ENCODE results near the gene COPG2. TPM values are rescaled to one million over a fixed set of nuclear protein-coding genes. Genes with fewer than 3 reads are reported as not detected.
"Not testable (repeated sequence)": the region's sequence is repeated elsewhere in the genome, so short reads cannot be mapped to it uniquely, and the experiment has no call there.

COPG2 gene
- total RNA-seq, 4 donors from 2014 or later: 11.7 to 15.6 (median 13.1) TPM

DNA sequence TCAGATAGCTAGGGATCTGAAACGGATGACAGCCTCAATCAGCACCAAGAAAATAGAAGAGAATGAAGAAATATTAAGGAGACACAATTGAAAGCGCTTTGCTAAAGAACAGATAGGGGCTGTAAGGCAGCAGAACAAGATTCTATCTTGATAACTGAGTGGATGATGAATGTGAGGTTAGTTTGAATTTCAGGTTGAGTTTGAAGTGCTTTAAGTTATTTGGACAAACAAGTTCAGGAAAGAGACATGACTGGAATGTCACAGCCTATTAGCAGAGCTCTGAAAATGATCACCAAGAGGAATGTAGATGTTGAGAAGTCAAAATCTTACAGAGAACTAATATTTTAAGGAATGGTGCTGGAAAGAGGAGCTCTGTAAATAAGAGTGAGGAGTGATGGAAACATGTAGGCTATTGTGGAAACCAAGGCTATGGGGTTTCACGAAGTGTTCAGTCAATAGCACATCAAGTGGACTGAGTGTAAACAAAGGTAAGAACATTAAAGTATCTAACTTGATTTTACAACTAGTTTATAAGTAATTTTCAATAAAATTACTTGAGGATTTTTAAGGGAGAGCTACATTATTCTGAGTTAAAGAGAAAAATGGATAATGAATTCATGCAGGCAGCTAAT is 115.0 kb downstream of the COPG2 start:
- Histone ChIP-seq H3K4me3 (no peak overlapping the region), H3K4me1 (no peaks in the 10 kb centered on the region), H3K27me3 (no peaks in the 10 kb centered on the region), H3K27ac (no peak overlapping the region), H3K9me3 (no peaks in the 10 kb centered on the region), H3K36me3 (peaks cover 0 to 49% of the 10 kb centered on the region in 2 donors)
- ATAC-seq: no peak
- WGBS, 2 donors (ENCODE audit: low coverage in 1 of 2): 87 to 95% methylated on average over 3 of the region's 3 CpGs
- TF ChIP-seq, protein P1, sequence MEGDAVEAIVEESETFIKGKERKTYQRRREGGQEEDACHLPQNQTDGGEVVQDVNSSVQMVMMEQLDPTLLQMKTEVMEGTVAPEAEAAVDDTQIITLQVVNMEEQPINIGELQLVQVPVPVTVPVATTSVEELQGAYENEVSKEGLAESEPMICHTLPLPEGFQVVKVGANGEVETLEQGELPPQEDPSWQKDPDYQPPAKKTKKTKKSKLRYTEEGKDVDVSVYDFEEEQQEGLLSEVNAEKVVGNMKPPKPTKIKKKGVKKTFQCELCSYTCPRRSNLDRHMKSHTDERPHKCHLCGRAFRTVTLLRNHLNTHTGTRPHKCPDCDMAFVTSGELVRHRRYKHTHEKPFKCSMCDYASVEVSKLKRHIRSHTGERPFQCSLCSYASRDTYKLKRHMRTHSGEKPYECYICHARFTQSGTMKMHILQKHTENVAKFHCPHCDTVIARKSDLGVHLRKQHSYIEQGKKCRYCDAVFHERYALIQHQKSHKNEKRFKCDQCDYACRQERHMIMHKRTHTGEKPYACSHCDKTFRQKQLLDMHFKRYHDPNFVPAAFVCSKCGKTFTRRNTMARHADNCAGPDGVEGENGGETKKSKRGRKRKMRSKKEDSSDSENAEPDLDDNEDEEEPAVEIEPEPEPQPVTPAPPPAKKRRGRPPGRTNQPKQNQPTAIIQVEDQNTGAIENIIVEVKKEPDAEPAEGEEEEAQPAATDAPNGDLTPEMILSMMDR (IDR thresholded peaks at IDR 0.05): no peak
- TF ChIP-seq POLR2AphosphoS5 (IDR thresholded peaks at IDR 0.05) (no peak), EP300 (IDR thresholded peaks at IDR 0.05) (no peak), POLR2A (IDR thresholded peaks at IDR 0.05) (no peak)

DNA sequence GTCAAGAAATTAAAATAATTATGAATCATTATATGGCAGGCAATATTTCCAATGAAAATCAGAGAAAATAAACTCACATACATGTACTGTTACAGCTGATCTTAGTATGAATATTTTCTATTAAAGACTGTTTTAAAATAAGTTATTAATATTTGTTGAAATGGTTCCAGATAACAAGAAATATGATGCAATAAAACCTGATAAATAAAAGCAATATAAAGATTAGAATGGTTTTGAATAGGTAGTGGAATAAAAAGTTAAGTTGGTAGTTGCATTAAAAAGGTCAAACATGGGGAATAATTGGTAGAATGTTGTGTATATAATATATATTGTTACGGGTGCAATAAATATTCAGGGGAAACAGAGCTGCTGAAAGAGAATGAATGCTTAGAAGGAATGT is 124.2 kb downstream of the COPG2 start:
- no peak for ATAC-seq
- 90 to 100% methylated on average over 1 of the region's 1 CpG for WGBS, 2 donors (ENCODE audit: low coverage in 1 of 2)
- no peaks in the 10 kb centered on the region for H3K4me1 ChIP-seq
- H3K27me3 ChIP-seq: no peaks in the 10 kb centered on the region
- TF ChIP-seq POLR2A (IDR thresholded peaks at IDR 0.05) (no peak), POLR2AphosphoS5 (IDR thresholded peaks at IDR 0.05) (no peak), EP300 (IDR thresholded peaks at IDR 0.05) (no peak)
- TF ChIP-seq, protein P1 (IDR thresholded peaks at IDR 0.05): no peak
- H3K4me3 ChIP-seq: no peak overlapping the region
- H3K27ac ChIP-seq: no peak overlapping the region
- H3K9me3 ChIP-seq: no peaks in the 10 kb centered on the region
- peaks cover 0 to 64% of the 10 kb centered on the region in 2 donors for H3K36me3 ChIP-seq

DNA sequence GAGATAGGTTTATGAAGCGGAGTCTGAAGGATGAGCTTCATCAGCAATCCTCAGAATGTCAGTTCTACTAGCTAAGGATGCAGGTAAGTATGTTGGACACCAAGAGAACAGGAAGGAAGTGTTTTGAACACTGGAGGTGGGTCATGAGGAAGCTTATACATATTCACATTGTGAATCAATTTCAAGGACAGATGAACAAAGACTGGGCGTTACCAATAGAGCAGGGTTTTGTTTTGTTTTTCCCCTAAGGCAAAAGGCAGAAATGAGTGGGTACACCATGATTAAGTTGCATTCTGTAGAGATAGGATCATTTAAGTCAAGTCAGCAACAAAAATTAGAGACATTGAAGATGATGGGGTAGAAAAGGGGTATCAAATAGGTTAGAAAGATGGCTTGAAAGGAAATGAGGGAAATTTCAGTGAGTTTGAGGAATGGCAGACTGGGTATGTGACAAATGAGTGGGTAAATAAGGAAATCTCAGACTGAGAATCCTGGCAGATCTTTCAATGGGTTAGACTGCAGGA is 125.0 kb downstream of the COPG2 start:
- no peak for ATAC-seq

DNA sequence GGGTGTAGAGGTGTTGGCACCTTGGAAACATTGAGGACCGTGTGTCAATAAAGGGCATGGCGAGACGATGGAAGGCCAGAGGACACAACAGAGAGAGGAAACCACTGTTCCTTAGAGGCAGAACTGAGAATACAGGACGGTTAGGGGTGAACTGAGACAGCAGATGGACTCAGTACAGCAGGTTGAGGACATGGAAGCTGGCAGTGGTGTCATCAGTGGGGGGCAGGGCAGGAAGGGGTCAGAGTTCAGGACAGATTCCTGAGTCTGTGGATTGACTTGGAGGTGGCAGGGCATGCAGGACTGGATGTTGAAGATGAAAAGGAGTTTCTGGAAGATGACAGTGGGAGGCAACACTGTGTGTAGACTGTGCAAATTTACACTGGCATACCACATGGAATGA is 126.3 kb downstream of the COPG2 start:
- WGBS, 2 donors (ENCODE audit: low coverage in 1 of 2): 83% methylated on average over 4 of the region's 4 CpGs; no CpG with 5 or more reads in 1 of the 2 donors
- not testable (repeated sequence) for H3K9me3 ChIP-seq
- H3K36me3 ChIP-seq: peaks cover 0 to 60% of the 10 kb centered on the region in 2 donors

More for the DNA sequence above, 125.0 kb downstream of the COPG2 start:
- TF ChIP-seq POLR2AphosphoS5 (IDR thresholded peaks at IDR 0.05) (no peak), EP300 (IDR thresholded peaks at IDR 0.05) (no peak), POLR2A (IDR thresholded peaks at IDR 0.05) (no peak)
- TF ChIP-seq, protein P1 (IDR thresholded peaks at IDR 0.05): no peak
- no peaks in the 10 kb centered on the region for H3K4me1 ChIP-seq
- H3K27me3 ChIP-seq: no peaks in the 10 kb centered on the region
- no peaks in the 10 kb centered on the region for H3K9me3 ChIP-seq
- no peak overlapping the region for H3K4me3 ChIP-seq
- H3K36me3 ChIP-seq: peaks cover 0 to 65% of the 10 kb centered on the region in 2 donors
- H3K27ac ChIP-seq: no peak overlapping the region
- 95 to 100% methylated on average over 2 of the region's 2 CpGs for WGBS, 2 donors (ENCODE audit: low coverage in 1 of 2)

DNA sequence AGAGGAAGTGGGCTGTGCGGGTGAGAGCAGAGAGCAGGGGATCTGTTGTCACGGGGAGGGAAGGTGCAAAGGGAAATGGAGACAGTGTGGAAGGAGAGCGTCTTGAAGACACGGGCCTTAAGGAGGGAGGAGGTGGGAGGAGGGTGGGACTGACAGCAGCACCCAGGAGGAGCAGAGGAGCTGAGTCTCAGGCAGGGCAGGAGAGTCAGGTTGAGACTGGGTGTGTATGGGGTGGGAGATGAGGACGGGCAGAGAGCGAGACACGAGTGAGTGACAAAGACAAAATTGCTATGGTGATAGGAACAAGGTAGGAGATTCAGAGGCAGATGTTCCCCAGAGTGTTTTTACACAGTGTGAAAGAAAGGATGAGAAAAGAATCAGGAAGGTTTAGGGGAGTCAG is 127.3 kb downstream of the COPG2 start:
- not testable (repeated sequence) for H3K27ac ChIP-seq, H3K4me3 ChIP-seq, H3K4me1 ChIP-seq, H3K27me3 ChIP-seq, H3K9me3 ChIP-seq
- H3K36me3 ChIP-seq: peaks cover 0 to 58% of the 10 kb centered on the region in 2 donors
- 87 to 89% methylated on average over 7 of the region's 7 CpGs for WGBS, 2 donors (ENCODE audit: low coverage in 1 of 2)
- peak; percentile 25 for ATAC-seq

More for the DNA sequence above, 126.3 kb downstream of the COPG2 start:
- not testable (repeated sequence) for H3K4me1 ChIP-seq, ATAC-seq, H3K27ac ChIP-seq, H3K27me3 ChIP-seq, H3K4me3 ChIP-seq

DNA sequence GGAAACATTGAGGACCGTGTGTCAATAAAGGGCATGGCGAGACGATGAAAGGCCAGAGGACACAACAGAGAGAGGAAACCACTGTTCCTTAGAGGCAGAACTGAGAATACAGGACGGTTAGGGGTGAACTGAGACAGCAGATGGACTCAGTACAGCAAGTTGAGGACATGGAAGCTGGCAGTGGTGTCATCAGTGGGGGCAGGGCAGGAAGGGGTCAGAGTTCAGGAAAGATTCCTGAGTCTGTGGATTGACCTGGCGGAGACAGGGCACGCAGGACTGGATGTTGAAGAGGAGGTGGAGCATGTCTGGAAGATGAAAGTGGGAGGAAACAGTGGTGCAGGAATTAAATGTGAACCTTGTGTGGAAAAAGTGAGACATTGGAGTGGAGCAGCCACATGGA is 130.7 kb downstream of the COPG2 start:
- H3K27ac ChIP-seq, ATAC-seq, H3K9me3 ChIP-seq, H3K4me1 ChIP-seq, H3K4me3 ChIP-seq, H3K27me3 ChIP-seq: not testable (repeated sequence)
- WGBS, 2 donors (ENCODE audit: low coverage in 1 of 2): 86% methylated on average over 6 of the region's 6 CpGs
- H3K36me3 ChIP-seq: peaks cover 0 to 70% of the 10 kb centered on the region in 2 donors

Data from gastroesophageal sphincter (tissue), 4 donors.